GM18868 (cell line): Measurements from ENCODE around the gene PROCR.
"Not testable (repeated sequence)": the region's sequence is repeated elsewhere in the genome, so short reads cannot be mapped to it uniquely, and the experiment has no call there.

Experiments used
- ATAC-seq: cut with Tn5 transposase; IDR thresholded peaks from one replicate; pipeline ENCODE4 v1.9.1; 2021; ENCODE audit warnings: mild to moderate bottlenecking, moderate library complexity; ENCODE audit not compliant: unreplicated experiment

Gene PROCR

DNA sequence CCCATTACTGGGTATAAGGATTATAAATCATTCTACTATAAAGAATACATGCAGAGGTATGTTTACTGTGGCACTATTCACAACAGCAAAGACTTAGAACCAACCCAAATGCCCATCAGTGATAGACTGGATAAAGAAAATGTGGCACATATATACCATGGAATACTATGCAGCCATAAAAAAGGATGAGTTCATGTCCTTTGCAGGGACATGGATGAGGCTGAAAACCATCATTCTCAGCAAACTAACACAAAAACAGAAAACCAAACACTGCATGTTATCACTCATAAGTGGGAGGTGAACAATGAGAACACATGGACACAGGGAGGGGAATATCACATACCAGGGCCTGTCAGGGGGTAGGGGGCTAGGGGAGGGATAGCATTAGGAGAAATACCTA, 7.3 kb upstream of the PROCR start:
- ATAC-seq, result not testable (repeated sequence)

DNA sequence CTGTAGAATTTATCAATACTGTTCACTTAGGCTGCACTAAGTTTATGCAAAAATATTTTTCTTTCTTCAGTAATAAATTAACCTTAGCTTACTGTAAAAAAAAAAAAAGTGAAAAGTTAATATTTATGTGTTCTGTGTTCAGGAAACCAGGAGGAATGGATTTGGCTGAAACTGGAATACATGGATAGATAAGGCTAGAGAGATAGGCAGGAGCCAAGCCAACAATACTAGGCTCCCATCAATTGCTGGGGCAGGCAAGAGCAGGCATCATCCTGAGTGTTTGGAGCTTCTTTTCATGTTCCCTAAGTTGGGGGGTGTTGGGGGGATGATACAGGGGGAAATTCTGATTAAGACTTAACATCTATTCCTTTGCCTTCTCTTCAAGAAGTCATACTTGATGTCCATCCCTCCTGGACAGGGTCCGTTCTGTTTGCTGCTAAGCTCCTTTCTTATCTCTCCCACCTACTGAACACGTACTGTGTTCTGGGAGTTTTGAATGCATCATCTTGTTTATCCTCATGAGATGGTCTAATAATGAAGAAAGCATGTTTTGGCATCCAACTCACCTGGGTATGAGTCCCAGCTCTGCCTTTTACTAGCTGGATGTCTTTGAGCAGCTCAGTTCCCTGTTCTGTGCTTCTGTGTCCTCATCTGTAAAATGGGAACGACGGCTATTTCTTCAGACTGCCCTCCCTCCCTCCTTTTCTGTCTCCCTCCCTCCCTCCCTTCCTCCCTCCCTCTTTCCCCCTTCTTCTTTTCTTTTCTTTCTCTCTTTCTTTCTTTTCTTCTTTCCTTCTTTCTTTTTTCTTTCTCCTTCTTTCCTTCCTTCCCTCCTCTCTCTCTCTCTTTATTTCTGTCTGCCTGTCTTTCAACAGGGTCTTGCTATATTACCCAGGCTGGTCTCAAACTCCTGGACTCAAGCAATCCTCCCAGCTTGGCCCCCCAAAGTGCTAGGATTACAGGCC, 6.4 kb upstream of the PROCR start:
- no peak for ATAC-seq

DNA sequence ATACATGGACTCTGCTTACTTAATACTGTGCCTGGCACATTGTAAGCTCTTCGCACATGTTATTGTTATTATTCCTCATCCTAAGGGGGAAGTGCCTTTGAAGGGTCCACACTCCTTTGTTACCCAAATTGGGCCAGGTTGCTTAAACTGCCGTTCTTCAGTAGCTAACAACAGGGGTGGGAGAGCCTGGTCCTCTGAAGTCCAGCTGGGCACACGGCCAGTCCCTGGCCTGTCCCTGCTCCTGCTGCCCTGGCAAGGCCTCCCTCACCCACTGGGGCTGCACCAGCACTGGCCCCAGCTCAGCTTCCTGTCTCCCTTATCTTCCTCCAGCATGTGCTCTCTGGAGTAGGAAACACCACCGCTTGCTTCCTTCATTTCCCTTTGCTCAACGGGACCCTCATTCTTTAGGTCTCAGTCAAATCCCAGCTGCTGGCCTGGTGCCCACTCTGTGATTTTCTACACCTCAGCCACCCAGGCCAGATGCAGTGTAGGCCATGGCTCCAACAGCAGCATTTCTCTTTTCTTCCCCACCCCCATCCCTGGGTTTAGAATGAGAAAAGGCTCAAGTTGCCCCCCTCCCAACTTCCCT, 5.5 kb upstream of the PROCR start:
- ATAC-seq, result no peak

DNA sequence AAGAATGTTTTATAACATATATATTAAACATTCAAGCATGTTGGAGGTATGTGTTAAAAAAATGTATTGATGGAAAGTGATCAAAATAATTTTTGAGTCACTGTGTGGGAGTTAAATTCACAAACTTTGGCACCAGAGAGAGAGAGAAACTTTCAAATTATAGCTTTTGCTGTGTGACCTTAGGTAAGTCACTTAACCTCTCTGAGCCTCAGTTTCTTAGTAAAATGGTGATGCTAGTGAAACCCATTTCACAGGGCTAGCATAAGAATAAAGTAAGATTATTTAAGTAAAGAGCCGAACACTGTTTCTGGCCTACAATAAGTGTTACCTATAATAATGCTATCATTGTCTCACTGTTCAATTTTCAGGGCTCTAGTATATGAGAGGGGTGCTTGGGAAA, 4.1 kb upstream of the PROCR start:
- no peak for ATAC-seq

DNA sequence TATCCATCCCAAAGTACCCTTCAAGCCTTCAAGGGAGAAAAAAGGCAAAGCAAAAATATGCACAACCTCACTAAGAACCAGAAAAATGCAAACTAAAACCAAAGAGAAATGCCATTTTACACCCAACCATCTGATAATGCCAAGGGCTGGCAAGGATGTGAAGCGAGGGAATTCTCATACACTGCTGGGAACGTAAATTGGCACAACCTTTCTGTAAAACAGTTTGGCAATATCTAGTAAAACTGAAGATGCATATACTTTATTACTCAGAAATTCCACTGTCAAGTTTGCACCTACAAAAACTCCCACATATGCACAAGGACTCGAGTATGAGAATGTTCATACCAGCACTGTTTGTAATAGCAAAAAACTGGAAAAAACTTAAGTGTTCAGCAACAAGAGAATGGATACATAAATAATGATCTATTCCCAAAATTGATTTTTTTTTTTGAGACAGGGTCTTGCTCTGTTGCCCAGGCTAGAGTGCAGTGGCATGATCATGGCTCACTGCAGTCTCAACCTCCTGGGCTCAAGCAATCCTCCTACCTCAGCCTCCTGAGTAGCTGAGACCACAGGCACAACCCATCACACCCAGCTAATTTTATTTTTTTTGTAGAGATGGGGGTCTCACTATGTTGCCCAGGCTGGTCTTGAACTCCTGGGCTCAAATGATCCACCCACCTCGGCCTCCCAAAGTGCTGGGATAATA, 3.0 kb upstream of the PROCR start:
- ATAC-seq, result not testable (repeated sequence)

DNA sequence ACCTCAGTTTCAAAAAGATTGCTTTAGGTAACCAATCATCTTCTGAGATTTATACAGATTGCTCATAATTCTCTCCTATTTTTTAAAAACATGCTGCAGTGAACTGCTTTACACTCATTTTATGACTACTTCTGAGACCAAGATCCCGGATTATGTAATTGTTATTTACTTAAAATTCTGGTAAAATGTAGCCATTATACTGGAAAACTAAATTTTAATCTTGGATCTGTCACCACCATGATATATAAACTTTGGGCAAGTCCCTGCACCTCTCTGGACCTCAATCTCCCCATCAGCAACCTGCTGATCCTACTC, 477 bp upstream of the PROCR start:
- ATAC-seq, result no peak

DNA sequence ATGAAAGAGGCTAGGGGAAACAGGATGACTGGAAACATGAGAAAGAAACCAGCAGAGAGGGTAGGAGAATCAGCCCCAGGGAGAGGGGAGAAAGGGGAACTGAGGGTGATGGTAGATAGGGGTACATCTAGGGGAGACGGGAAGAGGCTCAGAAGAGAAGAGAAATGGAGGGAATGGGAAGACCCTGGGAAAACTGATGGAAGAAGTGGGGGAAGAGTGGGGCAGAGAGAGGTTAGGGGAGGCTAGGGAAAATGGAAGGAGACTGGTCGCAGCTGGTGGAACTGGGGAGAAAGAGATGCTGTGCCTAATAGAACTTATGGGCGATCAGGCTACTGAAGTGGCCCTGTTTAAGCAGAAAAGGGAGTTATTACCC, 548 bp downstream of the PROCR start:
- no peak for ATAC-seq

DNA sequence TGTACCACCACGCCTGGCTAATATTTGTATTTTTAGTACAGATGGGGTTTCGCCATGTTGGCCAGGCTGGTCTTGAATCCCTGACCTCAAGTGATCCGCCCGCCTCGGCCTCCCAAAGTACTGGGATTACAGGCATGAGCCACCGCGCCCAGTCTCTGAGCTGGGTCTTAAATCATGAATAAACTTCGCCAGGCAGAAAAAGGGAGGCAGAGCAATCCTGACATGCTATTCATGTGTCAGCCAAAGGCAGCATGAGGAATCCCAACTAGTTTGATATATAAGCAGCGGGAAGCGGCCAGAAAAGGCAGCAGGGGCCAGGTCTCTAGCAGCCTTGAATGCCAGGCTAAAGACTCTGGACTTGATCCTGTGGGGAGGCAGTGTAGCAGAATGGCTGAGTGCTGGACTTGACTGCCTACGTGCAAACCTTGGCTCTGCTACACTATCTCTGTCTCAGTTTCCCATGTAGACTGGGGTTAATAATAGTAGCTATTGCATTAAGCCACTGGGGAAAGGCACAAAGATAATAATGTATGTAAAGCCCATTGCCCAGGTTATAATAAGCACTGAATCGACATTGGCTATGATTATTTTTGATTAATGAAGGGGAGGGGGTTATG, 1.8 kb downstream of the PROCR start:
- no peak for ATAC-seq

DNA sequence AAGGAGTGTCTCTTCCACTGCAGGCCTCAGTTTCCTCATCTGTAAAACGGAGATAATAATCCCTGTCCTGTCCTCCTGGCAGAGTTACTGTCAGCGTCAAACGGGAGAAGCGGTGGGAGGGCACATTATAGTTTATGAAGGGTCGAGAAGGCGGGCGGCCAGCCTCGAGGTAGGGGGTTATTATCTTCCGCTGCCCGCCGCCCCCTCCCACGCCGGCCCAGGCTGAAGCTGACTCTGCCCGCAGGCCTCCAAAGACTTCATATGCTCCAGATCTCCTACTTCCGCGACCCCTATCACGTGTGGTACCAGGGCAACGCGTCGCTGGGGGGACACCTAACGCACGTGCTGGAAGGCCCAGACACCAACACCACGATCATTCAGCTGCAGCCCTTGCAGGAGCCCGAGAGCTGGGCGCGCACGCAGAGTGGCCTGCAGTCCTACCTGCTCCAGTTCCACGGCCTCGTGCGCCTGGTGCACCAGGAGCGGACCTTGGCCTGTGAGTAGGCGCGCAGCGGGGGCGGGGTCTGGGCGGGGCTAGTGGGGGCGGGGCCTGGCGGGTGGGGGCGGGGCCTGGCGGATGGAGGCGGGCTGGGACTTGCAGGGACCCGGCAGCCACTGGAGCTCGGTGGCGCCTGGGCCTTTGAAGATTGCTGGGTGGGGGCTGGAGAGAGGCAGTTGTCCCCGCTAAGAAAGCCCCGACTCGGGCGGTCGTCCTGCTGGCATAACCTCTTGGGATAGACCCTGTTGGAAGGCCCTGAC, 2.8 kb downstream of the PROCR start:
- no peak for ATAC-seq

DNA sequence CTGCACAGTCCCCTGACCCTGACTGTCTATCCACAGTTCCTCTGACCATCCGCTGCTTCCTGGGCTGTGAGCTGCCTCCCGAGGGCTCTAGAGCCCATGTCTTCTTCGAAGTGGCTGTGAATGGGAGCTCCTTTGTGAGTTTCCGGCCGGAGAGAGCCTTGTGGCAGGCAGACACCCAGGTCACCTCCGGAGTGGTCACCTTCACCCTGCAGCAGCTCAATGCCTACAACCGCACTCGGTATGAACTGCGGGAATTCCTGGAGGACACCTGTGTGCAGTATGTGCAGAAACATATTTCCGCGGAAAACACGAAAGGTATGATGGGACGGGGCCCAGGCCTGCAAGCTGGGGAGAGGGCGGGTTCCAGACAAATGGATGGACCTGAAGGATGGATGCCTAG, 4.3 kb downstream of the PROCR start:
- no peak for ATAC-seq

DNA sequence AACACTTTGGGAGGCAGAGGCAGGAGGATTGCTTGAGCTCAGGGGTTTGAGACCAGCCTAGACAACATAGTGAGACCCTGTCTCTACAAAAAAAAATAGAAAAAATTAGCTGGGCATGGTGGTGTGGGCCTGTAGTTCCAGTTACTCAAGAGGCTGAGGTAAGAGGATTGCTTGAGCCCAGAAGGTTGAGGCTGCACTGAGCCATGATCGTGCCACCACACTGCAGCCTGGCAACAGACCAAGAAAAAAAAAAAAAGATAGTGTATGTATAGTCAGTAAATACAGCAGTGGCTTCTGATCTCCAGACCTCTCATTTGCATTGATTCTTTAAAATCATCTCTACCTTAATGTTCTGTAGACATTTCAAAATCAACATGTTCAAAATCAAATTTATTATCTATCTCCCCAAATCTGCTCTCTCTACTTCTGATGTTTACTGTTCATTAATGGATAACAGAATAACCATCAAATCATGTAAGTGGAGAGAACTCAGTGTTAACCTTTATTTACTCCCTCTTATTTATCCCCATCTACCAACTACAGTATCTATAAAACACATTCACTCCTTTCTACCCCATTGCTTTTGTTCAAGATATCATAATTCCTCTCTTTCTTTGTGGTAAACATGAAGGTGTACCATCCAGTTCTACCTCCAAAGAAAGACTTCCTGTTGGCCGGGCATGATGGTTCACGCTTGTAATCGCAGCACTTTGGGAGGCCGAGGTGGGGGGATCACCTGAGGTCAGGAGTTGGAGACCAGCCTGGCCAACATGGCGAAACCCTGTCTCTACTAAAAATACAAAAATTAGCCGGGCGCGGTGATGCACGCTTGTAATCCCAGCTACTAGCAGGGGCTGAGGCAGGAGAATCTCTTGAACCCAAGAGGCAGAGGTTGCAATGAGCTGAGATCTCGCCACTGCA, 7.7 kb downstream of the PROCR start:
- no peak for ATAC-seq

DNA sequence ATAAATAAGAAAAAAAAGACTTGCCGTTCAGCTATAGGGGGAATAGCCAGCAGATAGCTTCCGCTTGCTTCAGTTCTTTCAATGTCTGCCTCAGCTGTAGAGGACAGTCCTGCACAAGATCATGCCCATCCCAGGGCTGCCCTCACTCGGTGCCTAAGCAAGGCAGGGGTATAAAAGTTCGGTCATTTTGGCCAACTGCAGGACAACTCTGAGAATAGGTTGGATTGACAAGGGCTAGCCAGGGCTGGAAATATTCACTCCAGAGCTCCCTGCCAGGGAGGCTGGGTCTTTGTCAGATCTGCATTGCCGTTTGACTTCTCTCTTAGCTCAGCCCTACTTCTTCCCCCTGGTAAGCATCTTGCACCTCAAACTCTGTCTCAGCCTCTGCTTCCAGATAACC, 8.4 kb downstream of the PROCR start:
- no peak for ATAC-seq

DNA sequence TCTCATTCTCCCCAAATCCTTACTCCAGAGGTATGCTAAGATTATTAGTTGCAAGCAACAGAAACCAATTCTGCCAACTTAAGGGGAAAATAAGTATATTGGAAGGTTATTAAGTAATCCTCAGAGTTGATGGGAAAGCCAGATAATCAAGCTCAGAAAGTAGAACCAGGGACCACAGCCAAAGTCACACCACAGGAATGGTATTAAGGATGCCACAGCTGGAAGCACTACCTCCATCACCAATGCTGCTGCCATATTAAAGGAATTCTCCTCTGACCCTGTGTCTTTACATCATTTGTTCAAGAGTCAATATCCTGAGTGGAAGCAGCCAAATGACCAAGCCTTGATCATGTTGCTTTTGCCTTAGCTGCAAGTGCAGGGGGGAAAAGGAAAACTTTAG, 9.9 kb downstream of the PROCR start:
- ATAC-seq, result no peak

DNA sequence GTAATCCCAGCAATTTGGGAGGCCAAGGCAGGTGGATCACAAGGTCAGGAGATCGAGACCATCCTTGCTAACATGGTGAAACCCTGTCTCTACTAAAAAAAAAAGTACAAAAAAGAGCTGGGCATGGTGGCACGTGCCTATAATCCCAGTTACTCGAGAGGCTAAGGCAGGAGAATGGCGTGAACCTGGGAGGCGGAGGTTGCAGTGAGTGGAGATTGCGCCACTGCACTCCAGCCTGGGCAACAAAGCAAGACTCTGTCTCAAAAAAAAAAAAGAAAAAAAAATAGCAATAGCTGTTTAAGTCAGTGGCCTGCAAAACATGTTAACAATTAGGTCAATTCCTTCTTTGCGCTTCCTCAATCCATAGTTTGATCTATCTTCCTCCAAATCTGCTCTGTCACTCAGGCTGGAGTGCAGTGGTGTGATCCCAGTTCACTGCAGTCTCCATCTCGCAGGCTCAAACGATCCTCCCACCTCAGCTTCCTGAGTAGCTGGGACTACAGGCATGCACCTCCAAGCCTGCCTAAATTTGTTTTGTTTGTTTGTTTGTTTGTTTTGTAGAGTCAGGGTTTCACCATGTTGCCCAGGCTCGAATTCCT, 14.9 kb downstream of the PROCR start:
- not testable (repeated sequence) for ATAC-seq

DNA sequence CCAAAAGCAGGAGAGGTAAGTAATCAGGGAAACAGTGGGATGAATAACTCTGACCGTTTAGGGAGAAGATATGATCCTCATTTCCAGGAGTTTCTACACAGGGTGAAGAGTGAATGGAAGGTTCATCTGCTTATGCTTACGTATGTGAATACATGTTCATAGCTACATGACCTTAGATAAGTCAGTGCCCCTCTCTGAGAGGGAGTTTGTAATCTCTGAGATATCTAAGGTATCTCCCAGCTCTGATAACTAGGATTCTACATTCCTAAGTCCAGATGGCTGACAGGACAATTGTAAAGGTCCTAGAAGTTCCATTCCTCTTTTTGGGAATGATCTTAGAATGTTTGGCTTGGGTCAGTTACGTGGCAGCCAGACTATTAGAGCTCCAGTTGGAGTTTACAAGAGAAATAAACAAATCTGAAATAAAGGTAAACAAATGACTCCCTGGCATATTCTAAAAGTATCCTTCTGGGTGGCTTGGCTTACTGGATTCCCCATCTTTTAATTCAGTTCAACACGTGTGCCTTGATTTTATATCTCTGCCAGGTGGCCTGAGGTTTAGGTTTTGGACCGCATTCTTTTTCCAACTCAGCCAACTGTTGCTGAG, 15.8 kb downstream of the PROCR start:
- no peak for ATAC-seq

DNA sequence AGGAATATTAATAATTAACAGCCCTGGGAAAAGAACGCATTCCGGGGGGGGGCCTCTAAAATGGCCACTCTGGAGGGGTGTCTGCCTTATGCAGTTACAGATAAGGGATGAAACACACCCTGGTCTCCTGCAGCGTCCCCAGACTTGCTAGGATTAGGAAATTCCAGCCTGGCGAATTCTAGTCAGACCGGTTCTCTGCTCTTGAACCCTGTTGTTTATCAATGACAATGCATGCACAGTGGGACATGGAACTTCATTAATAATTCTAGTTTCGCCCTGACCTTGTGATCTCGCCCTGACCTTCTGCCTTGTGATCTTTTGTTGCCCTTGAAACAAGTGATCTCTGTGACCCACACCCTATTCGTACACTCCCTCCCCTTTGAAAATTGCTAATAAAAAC, 17.4 kb downstream of the PROCR start:
- not testable (repeated sequence) for ATAC-seq

DNA sequence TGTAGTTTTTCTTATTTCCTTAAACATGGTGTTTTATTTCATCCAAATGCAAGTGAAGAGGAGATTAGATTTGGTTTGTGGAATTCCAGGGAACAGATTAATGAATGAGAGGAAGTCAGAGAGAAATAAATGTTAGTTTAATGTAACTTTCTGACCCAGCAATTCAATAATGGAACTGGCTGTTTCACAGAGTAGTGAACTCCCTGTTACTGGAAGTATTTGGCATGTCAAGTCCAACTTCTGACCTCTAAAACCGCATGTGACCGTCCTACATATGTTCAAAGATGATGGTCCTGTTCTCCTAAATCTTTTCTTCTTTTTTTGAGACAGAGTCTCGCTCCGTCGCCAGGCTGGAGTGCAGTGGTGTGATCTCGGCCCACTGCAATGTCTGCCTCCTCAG, 18.7 kb downstream of the PROCR start:
- no peak for ATAC-seq

DNA sequence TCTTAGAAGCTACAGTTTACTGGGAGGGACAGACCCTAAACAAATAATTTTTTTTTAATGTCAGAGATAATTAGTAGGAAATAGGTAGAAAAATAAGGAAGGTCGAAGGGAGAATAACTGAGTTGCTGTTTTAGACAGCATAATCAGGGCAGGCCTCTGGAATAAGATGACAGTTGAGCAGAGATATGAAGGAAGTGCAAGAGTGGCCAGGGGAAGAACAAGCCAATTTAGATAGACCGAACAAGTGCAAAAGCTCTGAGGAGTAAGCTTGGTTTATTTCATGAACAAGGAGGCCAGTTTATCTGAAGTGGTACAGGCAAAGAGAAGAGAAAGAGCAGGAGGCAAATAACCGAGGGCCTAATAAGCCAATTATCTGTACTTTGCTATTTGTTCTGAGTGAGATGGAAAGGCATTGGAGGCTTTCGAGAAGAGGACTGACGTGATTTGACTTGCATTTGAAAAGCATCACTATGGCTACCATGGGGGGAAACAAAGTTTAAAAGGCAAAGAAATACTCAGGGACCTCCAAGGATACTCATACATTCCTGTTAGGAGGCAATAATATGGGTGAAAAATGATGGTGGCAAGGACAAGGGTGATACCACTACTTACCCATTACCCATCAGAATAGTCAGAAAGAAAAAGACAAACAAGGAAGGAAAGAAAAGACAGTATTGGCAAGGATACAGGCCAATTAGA, 19.7 kb downstream of the PROCR start:
- no peak for ATAC-seq
